Measurements from ENCODE around the gene TTLL11. TPM values are rescaled to one million over a fixed set of nuclear protein-coding genes. Genes with fewer than 3 reads are reported as not detected.

TTLL11 gene
- polyA plus RNA-seq, 1 donor from 2014 or later = 8.0 TPM

GRCh38 chr9:122126331-122127261 is 33.5 kb upstream of the TTLL11 start:
- H4K20me1 ChIP-seq (ENCODE audit: insufficient read depth) = no peaks in the 10 kb centered on the region
- peak overlapping the region; percentile 58 for H3K4me3 ChIP-seq (ENCODE audit: low read length)
- H2AFZ ChIP-seq (ENCODE audit: low read depth, low read length) = no peak overlapping the region
- H3K9me2 ChIP-seq (ENCODE audit: insufficient read depth, low read length) = no peaks in the 10 kb centered on the region
- H3K4me2 ChIP-seq (ENCODE audit: low read length) = no peak overlapping the region
- TF ChIP-seq RAD21 (conservative IDR thresholded peaks at IDR 0.05) (no peak), REST (IDR thresholded peaks at IDR 0.05; ENCODE audit: borderline replicate concordance) (no peak), MXI1 (conservative IDR thresholded peaks at IDR 0.05; ENCODE audit: poor library complexity, severe bottlenecking) (no peak), EZH2 (IDR thresholded peaks at IDR 0.05; ENCODE audit: borderline replicate concordance, insufficient read depth, low read length, poor library complexity, severe bottlenecking) (no peak), CTCF (IDR thresholded peaks at IDR 0.05; ENCODE audit: poor library complexity, severe bottlenecking) (no peak), POLR2AphosphoS5 (IDR thresholded peaks at IDR 0.05) (no peak), SMC3 (conservative IDR thresholded peaks at IDR 0.05; ENCODE audit: poor library complexity) (no peak), EP300 (conservative IDR thresholded peaks at IDR 0.05; ENCODE audit: poor library complexity, severe bottlenecking) (no peak), TAF1 (IDR thresholded peaks at IDR 0.05; ENCODE audit: low read depth) (no peak)
- no peaks in the 10 kb centered on the region for H3K9me3 ChIP-seq (ENCODE audit: low read length)
- no peaks in the 10 kb centered on the region for H3K79me2 ChIP-seq (replicated peaks; ENCODE audit: insufficient read depth, low read length)
- H3K27me3 ChIP-seq (ENCODE audit: insufficient read depth, low read depth, low read length) = peaks cover 44% of the 10 kb centered on the region
- H3F3A ChIP-seq (ENCODE audit: insufficient read depth, low read length, poor library complexity, severe bottlenecking) = no peaks in the 10 kb centered on the region
- no peak overlapping the region for H3K9ac ChIP-seq (ENCODE audit: low read length)
- H3K36me3 ChIP-seq (ENCODE audit: insufficient read depth, low read length) = no peaks in the 10 kb centered on the region
- no peak overlapping the region for H3K27ac ChIP-seq (ENCODE audit: low read length)

- Histone ChIP-seq H4K20me1 (ENCODE audit: insufficient read depth) (no peaks in the 10 kb centered on the region), H3K9ac (ENCODE audit: low read length) (peak overlapping the region; percentile 4), H3K9me3 (ENCODE audit: low read length) (no peaks in the 10 kb centered on the region), H3F3A (ENCODE audit: insufficient read depth, low read length, poor library complexity, severe bottlenecking) (no peaks in the 10 kb centered on the region), H3K9me2 (ENCODE audit: insufficient read depth, low read length) (no peaks in the 10 kb centered on the region), H3K4me3 (ENCODE audit: low read length) (peak overlapping the region; percentile 58), H3K27ac (ENCODE audit: low read length) (no peak overlapping the region), H2AFZ (ENCODE audit: low read depth, low read length) (no peak overlapping the region), H3K27me3 (ENCODE audit: insufficient read depth, low read depth, low read length) (peaks cover 44% of the 10 kb centered on the region), H3K4me2 (ENCODE audit: low read length) (no peak overlapping the region), H3K36me3 (ENCODE audit: insufficient read depth, low read length) (no peaks in the 10 kb centered on the region), H3K79me2 (replicated peaks; ENCODE audit: insufficient read depth, low read length) (no peaks in the 10 kb centered on the region)
- TF ChIP-seq REST (IDR thresholded peaks at IDR 0.05; ENCODE audit: borderline replicate concordance) (no peak), EP300 (conservative IDR thresholded peaks at IDR 0.05; ENCODE audit: poor library complexity, severe bottlenecking) (no peak), EZH2 (IDR thresholded peaks at IDR 0.05; ENCODE audit: borderline replicate concordance, insufficient read depth, low read length, poor library complexity, severe bottlenecking) (no peak), MXI1 (conservative IDR thresholded peaks at IDR 0.05; ENCODE audit: poor library complexity, severe bottlenecking) (no peak), TAF1 (IDR thresholded peaks at IDR 0.05; ENCODE audit: low read depth) (no peak), POLR2AphosphoS5 (IDR thresholded peaks at IDR 0.05) (no peak), RAD21 (conservative IDR thresholded peaks at IDR 0.05) (no peak), CTCF (IDR thresholded peaks at IDR 0.05; ENCODE audit: poor library complexity, severe bottlenecking) (no peak), SMC3 (conservative IDR thresholded peaks at IDR 0.05; ENCODE audit: poor library complexity) (no peak)
Measured at GRCh38 chr9:122125509-122126330, 32.6 kb upstream of the TTLL11 start.
